ENCODE data around the gene KCNMB2. TPM values are rescaled to one million over a fixed set of nuclear protein-coding genes. Genes with fewer than 3 reads are reported as not detected.
"Not testable (repeated sequence)": the region's sequence is repeated elsewhere in the genome, so short reads cannot be mapped to it uniquely, and the experiment has no call there.

Gene KCNMB2
- total and polyA plus RNA-seq, 5 donors from 2014 or later: not detected

DNA sequence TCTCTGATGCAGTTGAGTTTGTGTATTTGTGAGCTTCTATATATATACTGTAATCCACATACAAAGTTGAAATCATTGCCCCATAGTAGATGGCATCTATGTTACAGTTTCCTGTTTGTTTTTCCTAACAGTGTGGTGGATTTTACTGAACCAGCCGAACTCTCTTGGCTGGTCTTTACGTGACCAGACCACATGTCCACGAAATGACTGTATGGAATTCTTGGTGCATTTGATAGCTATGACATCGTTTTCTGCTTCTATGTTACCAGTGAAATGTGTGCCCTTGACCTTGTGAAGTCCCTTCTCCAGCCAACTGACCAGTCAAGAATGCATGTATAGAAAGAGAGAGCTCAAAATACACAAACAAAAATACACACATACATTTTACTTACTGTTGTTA lies 1.8 kb downstream of the KCNMB2 start:
- Mint-ChIP-seq H3K4me1 (peaks cover 0 to 6% (median 6%) of the 10 kb centered on the region in 4 donors), H3K27me3 (peaks cover 15% of the 10 kb centered on the region), H3K27ac (no peak overlapping the region), H3K36me3 (no peaks in the 10 kb centered on the region), H3K4me3 (no peak overlapping the region), H3K9me3 (peaks cover 0 to 7% (median 0%) of the 10 kb centered on the region in 7 donors)
- Histone ChIP-seq H3K4me1 (ENCODE audit: control insufficient read depth, insufficient read depth, low read length, poor library complexity, severe bottlenecking) (no peaks in the 10 kb centered on the region), H3K27me3 (ENCODE audit: control insufficient read depth, insufficient read depth, low read length) (peaks cover 4% of the 10 kb centered on the region), H3K4me3 (ENCODE audit: low read depth, low read length) (no peak overlapping the region), H3K27ac (ENCODE audit: insufficient read depth, low read length, poor library complexity, severe bottlenecking) (no peak overlapping the region), H3K36me3 (ENCODE audit: control insufficient read depth, insufficient read depth, low read length) (no peaks in the 10 kb centered on the region), H3K9me3 (ENCODE audit: control insufficient read depth in 2 of 2, low read length in 2 of 2) (no peaks in the 10 kb centered on the region)
- no peak for DNase-seq
- ATAC-seq (ENCODE audit: low read depth in 2 of 2): no peak

DNA sequence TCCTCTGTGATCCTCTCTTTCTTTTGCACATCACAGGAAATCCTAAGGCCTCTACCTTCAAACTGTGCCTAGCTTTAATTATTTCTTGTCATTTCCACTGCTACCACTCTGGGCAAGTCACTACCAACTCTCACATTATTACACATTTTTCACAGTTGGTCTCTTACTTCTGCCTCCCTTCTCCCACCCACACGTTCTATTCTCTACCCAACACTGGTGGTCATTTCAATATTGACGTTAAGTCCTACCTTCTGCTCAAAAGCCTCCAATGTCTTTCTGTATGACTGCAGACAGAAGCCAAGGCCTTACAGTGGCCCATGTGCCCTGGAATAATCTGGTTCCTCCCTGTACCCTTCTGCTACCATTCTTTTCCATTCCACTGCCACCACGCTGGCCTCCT lies 3.9 kb downstream of the KCNMB2 start:
- H3K27me3 ChIP-seq (ENCODE audit: control insufficient read depth, insufficient read depth, low read length): peaks cover 4% of the 10 kb centered on the region
- peaks cover 0 to 6% (median 6%) of the 10 kb centered on the region in 4 donors for H3K4me1 Mint-ChIP-seq
- H3K4me3 Mint-ChIP-seq: no peak overlapping the region
- H3K27ac ChIP-seq (ENCODE audit: insufficient read depth, low read length, poor library complexity, severe bottlenecking): no peak overlapping the region
- no peak for DNase-seq
- no peaks in the 10 kb centered on the region for H3K36me3 ChIP-seq (ENCODE audit: control insufficient read depth, insufficient read depth, low read length)
- no peak overlapping the region for H3K4me3 ChIP-seq (ENCODE audit: low read depth, low read length)
- H3K36me3 Mint-ChIP-seq: no peaks in the 10 kb centered on the region
- ATAC-seq (ENCODE audit: low read depth in 2 of 2): no peak
- H3K9me3 ChIP-seq (ENCODE audit: control insufficient read depth in 2 of 2, low read length in 2 of 2): no peaks in the 10 kb centered on the region
- peaks cover 12% of the 10 kb centered on the region for H3K27me3 Mint-ChIP-seq
- H3K27ac Mint-ChIP-seq: no peak overlapping the region
- no peaks in the 10 kb centered on the region for H3K4me1 ChIP-seq (ENCODE audit: control insufficient read depth, insufficient read depth, low read length, poor library complexity, severe bottlenecking)
- peaks cover 0 to 4% (median 0%) of the 10 kb centered on the region in 7 donors for H3K9me3 Mint-ChIP-seq

GRCh38 chr3:178545337-178545736 lies 9.1 kb downstream of the KCNMB2 start:
- H3K4me1 Mint-ChIP-seq: no peaks in the 10 kb centered on the region
- Histone ChIP-seq H3K27ac (ENCODE audit: insufficient read depth, low read length, poor library complexity, severe bottlenecking) (no peak overlapping the region), H3K4me1 (ENCODE audit: control insufficient read depth, insufficient read depth, low read length, poor library complexity, severe bottlenecking) (no peaks in the 10 kb centered on the region), H3K27me3 (ENCODE audit: control insufficient read depth, insufficient read depth, low read length) (no peaks in the 10 kb centered on the region), H3K9me3 (ENCODE audit: control insufficient read depth in 2 of 2, low read length in 2 of 2) (no peaks in the 10 kb centered on the region), H3K4me3 (ENCODE audit: low read depth, low read length) (no peak overlapping the region), H3K36me3 (ENCODE audit: control insufficient read depth, insufficient read depth, low read length) (no peaks in the 10 kb centered on the region)
- peaks cover 0 to 3% (median 0%) of the 10 kb centered on the region in 7 donors for H3K9me3 Mint-ChIP-seq
- H3K36me3 Mint-ChIP-seq: no peaks in the 10 kb centered on the region
- H3K4me3 Mint-ChIP-seq: no peak overlapping the region
- no peak for ATAC-seq (ENCODE audit: low read depth in 2 of 2)
- no peak overlapping the region for H3K27ac Mint-ChIP-seq
- H3K27me3 Mint-ChIP-seq: no peaks in the 10 kb centered on the region
- DNase-seq: no peak

DNA sequence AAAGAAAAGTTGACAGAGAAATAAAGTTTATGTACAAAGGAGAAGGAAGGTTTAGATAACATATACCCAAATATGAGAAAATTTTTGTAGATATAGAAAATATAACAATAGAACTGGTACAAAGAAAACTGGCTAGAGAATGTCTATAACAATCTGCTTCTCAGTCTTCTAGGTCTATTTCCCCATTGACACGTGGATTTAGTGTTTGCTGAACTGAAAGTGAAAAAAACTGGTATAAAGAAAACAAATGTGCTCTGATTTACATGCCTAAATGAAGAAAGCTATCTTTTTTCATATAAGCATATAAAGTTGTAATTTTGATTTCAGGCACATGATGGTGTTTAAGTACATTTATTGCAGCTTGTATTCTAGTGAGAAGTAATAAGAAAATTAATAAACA lies 9.8 kb downstream of the KCNMB2 start:
- Mint-ChIP-seq H3K36me3 (no peaks in the 10 kb centered on the region), H3K27me3 (peaks cover 5% of the 10 kb centered on the region), H3K4me3 (no peak overlapping the region), H3K27ac (no peak overlapping the region), H3K9me3 (peaks cover 0 to 3% (median 0%) of the 10 kb centered on the region in 7 donors), H3K4me1 (no peaks in the 10 kb centered on the region)
- no peak for ATAC-seq (ENCODE audit: low read depth in 2 of 2)
- Histone ChIP-seq H3K36me3 (ENCODE audit: control insufficient read depth, insufficient read depth, low read length) (no peaks in the 10 kb centered on the region), H3K27ac (ENCODE audit: insufficient read depth, low read length, poor library complexity, severe bottlenecking) (no peak overlapping the region), H3K27me3 (ENCODE audit: control insufficient read depth, insufficient read depth, low read length) (no peaks in the 10 kb centered on the region), H3K4me3 (ENCODE audit: low read depth, low read length) (no peak overlapping the region), H3K9me3 (ENCODE audit: control insufficient read depth in 2 of 2, low read length in 2 of 2) (no peaks in the 10 kb centered on the region), H3K4me1 (ENCODE audit: control insufficient read depth, insufficient read depth, low read length, poor library complexity, severe bottlenecking) (no peaks in the 10 kb centered on the region)
- no peak for DNase-seq

GRCh38 chr3:178549426-178549825 lies 13.2 kb downstream of the KCNMB2 start:
- not testable (repeated sequence) for H3K27me3 ChIP-seq (ENCODE audit: control insufficient read depth, insufficient read depth, low read length); H3K9me3 ChIP-seq (ENCODE audit: control insufficient read depth in 2 of 2, low read length in 2 of 2); H3K4me1 Mint-ChIP-seq; H3K9me3 Mint-ChIP-seq; ATAC-seq (ENCODE audit: low read depth in 2 of 2); DNase-seq; H3K27me3 Mint-ChIP-seq; H3K4me3 Mint-ChIP-seq; H3K4me1 ChIP-seq (ENCODE audit: control insufficient read depth, insufficient read depth, low read length, poor library complexity, severe bottlenecking); H3K27ac ChIP-seq (ENCODE audit: insufficient read depth, low read length, poor library complexity, severe bottlenecking); H3K4me3 ChIP-seq (ENCODE audit: low read depth, low read length); H3K27ac Mint-ChIP-seq; H3K36me3 ChIP-seq (ENCODE audit: control insufficient read depth, insufficient read depth, low read length); H3K36me3 Mint-ChIP-seq

DNA sequence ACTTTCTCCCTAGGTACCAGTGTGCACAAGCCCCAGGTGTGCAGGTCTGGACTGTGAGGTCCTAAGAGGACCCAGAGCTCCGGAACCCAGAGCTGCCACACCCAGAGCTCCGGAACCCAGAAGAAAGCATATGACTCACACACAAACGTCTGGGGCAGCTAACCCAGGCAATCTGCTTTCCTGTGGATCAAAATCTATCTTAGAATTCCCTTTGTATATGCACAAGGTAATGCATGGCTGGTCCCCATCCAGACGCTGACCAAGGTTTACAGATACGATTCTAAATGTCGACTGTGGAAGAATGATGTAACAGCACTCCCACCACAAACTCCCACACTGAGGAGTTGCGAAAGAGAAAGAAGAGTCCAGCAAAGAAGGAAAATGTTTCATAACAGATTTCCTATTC lies 15.7 kb downstream of the KCNMB2 start:
- H3K4me3 ChIP-seq (ENCODE audit: low read depth, low read length): no peak overlapping the region
- no peaks in the 10 kb centered on the region for H3K27me3 ChIP-seq (ENCODE audit: control insufficient read depth, insufficient read depth, low read length)
- Mint-ChIP-seq H3K4me1 (no peaks in the 10 kb centered on the region), H3K9me3 (peaks cover 0 to 2% (median 0%) of the 10 kb centered on the region in 7 donors), H3K4me3 (no peak overlapping the region), H3K27me3 (peaks cover 5% of the 10 kb centered on the region), H3K27ac (no peak overlapping the region), H3K36me3 (no peaks in the 10 kb centered on the region)
- ATAC-seq (ENCODE audit: low read depth in 2 of 2) (no peak), DNase-seq (no peak)
- no peaks in the 10 kb centered on the region for H3K36me3 ChIP-seq (ENCODE audit: control insufficient read depth, insufficient read depth, low read length)
- H3K9me3 ChIP-seq (ENCODE audit: control insufficient read depth in 2 of 2, low read length in 2 of 2): no peaks in the 10 kb centered on the region
- no peak overlapping the region for H3K27ac ChIP-seq (ENCODE audit: insufficient read depth, low read length, poor library complexity, severe bottlenecking)
- H3K4me1 ChIP-seq (ENCODE audit: control insufficient read depth, insufficient read depth, low read length, poor library complexity, severe bottlenecking): no peaks in the 10 kb centered on the region

GRCh38 chr3:178558637-178559036 lies 22.4 kb downstream of the KCNMB2 start:
- H3K27me3 Mint-ChIP-seq: peaks cover 4% of the 10 kb centered on the region
- H3K4me1 Mint-ChIP-seq: no peaks in the 10 kb centered on the region
- Histone ChIP-seq H3K4me1 (ENCODE audit: control insufficient read depth, insufficient read depth, low read length, poor library complexity, severe bottlenecking) (no peaks in the 10 kb centered on the region), H3K27me3 (ENCODE audit: control insufficient read depth, insufficient read depth, low read length) (no peaks in the 10 kb centered on the region), H3K36me3 (ENCODE audit: control insufficient read depth, insufficient read depth, low read length) (no peaks in the 10 kb centered on the region), H3K9me3 (ENCODE audit: control insufficient read depth in 2 of 2, low read length in 2 of 2) (no peaks in the 10 kb centered on the region), H3K27ac (ENCODE audit: insufficient read depth, low read length, poor library complexity, severe bottlenecking) (no peak overlapping the region), H3K4me3 (ENCODE audit: low read depth, low read length) (no peak overlapping the region)
- no peaks in the 10 kb centered on the region for H3K36me3 Mint-ChIP-seq
- peaks cover 0 to 4% (median 1%) of the 10 kb centered on the region in 7 donors for H3K9me3 Mint-ChIP-seq
- no peak overlapping the region for H3K4me3 Mint-ChIP-seq
- H3K27ac Mint-ChIP-seq: no peak overlapping the region
- ATAC-seq (ENCODE audit: low read depth in 2 of 2) (no peak), DNase-seq (no peak)

- H3K4me3 ChIP-seq (ENCODE audit: low read depth, low read length): no peak overlapping the region
- H3K27ac Mint-ChIP-seq: no peak overlapping the region
- DNase-seq (no peak), ATAC-seq (ENCODE audit: low read depth in 2 of 2) (no peak)
- H3K9me3 ChIP-seq (ENCODE audit: control insufficient read depth in 2 of 2, low read length in 2 of 2): no peaks in the 10 kb centered on the region
- no peak overlapping the region for H3K4me3 Mint-ChIP-seq
- no peak overlapping the region for H3K27ac ChIP-seq (ENCODE audit: insufficient read depth, low read length, poor library complexity, severe bottlenecking)
- no peaks in the 10 kb centered on the region for H3K36me3 ChIP-seq (ENCODE audit: control insufficient read depth, insufficient read depth, low read length)
- no peaks in the 10 kb centered on the region for H3K27me3 ChIP-seq (ENCODE audit: control insufficient read depth, insufficient read depth, low read length)
- H3K4me1 ChIP-seq (ENCODE audit: control insufficient read depth, insufficient read depth, low read length, poor library complexity, severe bottlenecking): no peaks in the 10 kb centered on the region
- no peaks in the 10 kb centered on the region for H3K4me1 Mint-ChIP-seq
- peaks cover 4% of the 10 kb centered on the region for H3K27me3 Mint-ChIP-seq
- H3K36me3 Mint-ChIP-seq: no peaks in the 10 kb centered on the region
- peaks cover 0 to 4% (median 0%) of the 10 kb centered on the region in 7 donors for H3K9me3 Mint-ChIP-seq
Observed at GRCh38 chr3:178560759-178561158, 24.5 kb downstream of the KCNMB2 start.

Measured in CD4-positive, CD25-positive, alpha-beta regulatory T cell (primary cell).